Uterus (tissue), 4 donors: Measurements from ENCODE around the gene ACSL3. TPM values are rescaled to one million over a fixed set of nuclear protein-coding genes. Genes with fewer than 3 reads are reported as not detected.

Source experiments
- DNase-seq, 2 donors: peaks; one replicate each; pipeline ENCODE4 v3.0.0-alpha.2; 2019 to 2020
- H3K27ac ChIP-seq, 2 donors: fragments of 200-600 bp; sonication (generic); 1 replicate in 1 of 2; 2 replicates in 1 of 2; pipeline ENCODE4 v1.5.1; 2016 to 2018
- H3K27me3 ChIP-seq, 2 donors: fragments of 200-600 bp; sonication (generic); one replicate each; pipeline ENCODE4 v1.5.1; 2018 to 2019; ENCODE audit warnings: control low read depth in 1 of 2
- H3K36me3 ChIP-seq, 2 donors: fragments of 200-600 bp; sonication (generic); one replicate each; pipeline ENCODE4 v1.5.1; 2019; ENCODE audit warnings: control low read depth in 1 of 2
- H3K4me1 ChIP-seq, 2 donors: fragments of 200-600 bp; sonication (generic); one replicate each; pipeline ENCODE4 v1.5.1; 2018 to 2019; ENCODE audit warnings: control low read depth in 1 of 2
- H3K4me3 ChIP-seq, 2 donors: fragments of 200-600 bp; sonication (generic); 1 replicate in 1 of 2; 2 replicates in 1 of 2; pipeline ENCODE4 v1.5.1; 2018 to 2019; ENCODE audit warnings: mild to moderate bottlenecking in 1 of 2
- H3K9me3 ChIP-seq, 2 donors: fragments of 200-600 bp; sonication (generic); one replicate each; pipeline ENCODE4 v1.5.1; 2019; ENCODE audit warnings: control low read depth in 1 of 2
- POLR2A ChIP-seq, 2 donors: fragments of 450-650 bp; IDR thresholded peaks; one replicate each; pipeline ENCODE4 v1.6.1; 2016; ENCODE audit warnings: antibody characterized with exemption in 2 of 2, mild to moderate bottlenecking in 1 of 2, moderate library complexity in 1 of 2
- intact Hi-C: fragments of 100-400 bp; cut with DNase I; formaldehyde crosslinking; loops from one replicate; pipeline ENCODE4 v1.15.1; 2023; ENCODE audit warnings: low total_unique reads
- total RNA-seq, 4 donors: library from RNA; depleted of rRNA in 3 of 4; stranded (reverse); fragments of >200 nt in 3 of 4; gene quantifications; one replicate each; pipeline versions ENCODE4 v1.1.0 to v1.2.4, GENCODE V29; 2014 to 2023
- TF ChIP-seq, protein P1 (sequence below), 4 experiments: fragments of 200-600 bp in 2 of 4; fragments of 450-650 bp in 2 of 4; sonication (generic) in 2 of 4; IDR thresholded peaks; one replicate each; pipeline ENCODE4 v1.5.1; 2016 to 2019; ENCODE audit warnings: antibody characterized with exemption in 4 of 4, mild to moderate bottlenecking in 2 of 4, moderate library complexity in 1 of 4
- donor health status: DM: yes; HTN: yes; CAD: no.

The ACSL3 gene
- total RNA-seq, 4 donors from 2014 or later = 39.7 to 101 (median 61.2) TPM

DNA sequence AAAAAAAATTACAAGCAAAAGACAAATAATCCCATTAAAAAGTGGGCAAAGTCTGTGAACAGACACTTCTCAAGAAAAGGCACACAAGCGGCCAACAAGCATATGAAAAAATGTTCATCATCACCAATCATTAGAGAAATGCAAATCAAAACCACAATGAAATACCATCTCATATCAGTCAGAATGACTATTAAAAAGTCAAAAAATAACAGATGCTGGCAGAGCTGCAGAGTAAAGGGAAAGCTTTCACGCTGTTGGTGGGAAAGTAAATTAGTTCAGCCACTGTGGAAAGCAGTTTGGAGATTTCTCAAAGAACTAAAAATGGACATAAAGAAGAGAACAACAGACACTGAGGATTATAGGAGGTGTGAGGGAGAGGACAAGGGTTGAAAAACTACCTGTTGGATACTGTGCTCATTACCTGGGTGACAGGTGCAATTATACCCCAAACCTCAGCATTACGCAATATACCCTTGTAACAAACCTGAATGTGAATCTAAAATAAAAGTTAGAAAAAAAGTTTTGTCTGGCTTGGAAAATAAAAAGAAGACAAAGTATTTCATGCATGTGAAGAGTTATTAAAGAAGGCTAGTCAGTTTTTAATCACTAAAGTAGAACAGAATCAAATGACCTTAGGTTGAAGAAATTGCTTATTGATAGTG, 8.7 kb upstream of the ACSL3 start:
- H3K4me1 ChIP-seq = no peaks in the 10 kb centered on the region
- no peak for TF ChIP-seq POLR2A (IDR thresholded peaks at IDR 0.05)
- TF ChIP-seq, protein P1, sequence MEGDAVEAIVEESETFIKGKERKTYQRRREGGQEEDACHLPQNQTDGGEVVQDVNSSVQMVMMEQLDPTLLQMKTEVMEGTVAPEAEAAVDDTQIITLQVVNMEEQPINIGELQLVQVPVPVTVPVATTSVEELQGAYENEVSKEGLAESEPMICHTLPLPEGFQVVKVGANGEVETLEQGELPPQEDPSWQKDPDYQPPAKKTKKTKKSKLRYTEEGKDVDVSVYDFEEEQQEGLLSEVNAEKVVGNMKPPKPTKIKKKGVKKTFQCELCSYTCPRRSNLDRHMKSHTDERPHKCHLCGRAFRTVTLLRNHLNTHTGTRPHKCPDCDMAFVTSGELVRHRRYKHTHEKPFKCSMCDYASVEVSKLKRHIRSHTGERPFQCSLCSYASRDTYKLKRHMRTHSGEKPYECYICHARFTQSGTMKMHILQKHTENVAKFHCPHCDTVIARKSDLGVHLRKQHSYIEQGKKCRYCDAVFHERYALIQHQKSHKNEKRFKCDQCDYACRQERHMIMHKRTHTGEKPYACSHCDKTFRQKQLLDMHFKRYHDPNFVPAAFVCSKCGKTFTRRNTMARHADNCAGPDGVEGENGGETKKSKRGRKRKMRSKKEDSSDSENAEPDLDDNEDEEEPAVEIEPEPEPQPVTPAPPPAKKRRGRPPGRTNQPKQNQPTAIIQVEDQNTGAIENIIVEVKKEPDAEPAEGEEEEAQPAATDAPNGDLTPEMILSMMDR (IDR thresholded peaks at IDR 0.05) = no peak
- DNase-seq = no peak
- H3K9me3 ChIP-seq = no peaks in the 10 kb centered on the region
- no peaks in the 10 kb centered on the region for H3K36me3 ChIP-seq
- no peak overlapping the region for H3K4me3 ChIP-seq
- H3K27me3 ChIP-seq = no peaks in the 10 kb centered on the region
- no peak overlapping the region for H3K27ac ChIP-seq
- intact Hi-C loops = no loop called here

DNA sequence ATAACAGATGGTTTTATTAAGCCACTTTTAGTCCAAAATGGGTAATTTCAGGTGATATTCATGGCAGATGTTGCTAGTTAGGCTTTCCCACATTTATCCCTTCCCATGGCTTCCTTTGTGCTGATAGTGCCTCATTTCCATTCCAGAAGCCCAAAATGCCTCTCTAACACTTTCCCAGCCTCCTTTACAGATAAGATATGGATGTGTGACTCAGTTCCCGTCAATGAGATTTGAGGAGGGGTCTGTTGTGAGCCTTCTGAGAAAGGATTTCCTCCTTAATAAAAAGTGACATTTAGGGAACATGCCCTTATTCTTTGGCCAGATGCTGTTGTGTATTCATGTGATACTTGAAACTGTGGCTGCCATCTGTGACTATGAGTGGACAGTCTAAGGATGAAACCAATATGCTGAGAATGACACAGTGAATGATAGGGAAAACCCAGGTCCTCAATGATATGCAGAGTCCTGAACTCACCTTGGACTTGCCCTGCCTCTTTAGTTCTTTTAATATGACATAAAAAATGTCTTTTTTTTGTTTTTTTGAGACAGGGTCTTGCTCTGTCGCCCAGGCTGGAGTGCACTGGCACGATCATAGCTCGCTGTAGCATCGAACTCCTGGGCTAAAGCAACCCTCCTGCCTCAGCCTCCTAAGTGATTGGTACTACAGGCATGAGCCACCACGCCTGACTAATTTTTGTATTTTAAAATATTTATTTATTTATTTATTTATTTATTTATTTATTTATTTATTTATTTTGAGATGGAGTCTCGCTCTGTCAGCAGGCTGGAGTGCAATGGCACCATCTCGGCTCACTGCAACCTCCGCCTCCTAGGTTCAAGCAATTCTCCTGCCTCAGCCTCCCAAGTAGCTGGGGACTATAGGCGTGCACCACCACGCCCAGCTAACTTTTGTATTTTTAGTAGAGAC, 5.8 kb upstream of the ACSL3 start:
- no peak for TF ChIP-seq POLR2A (IDR thresholded peaks at IDR 0.05)
- Histone ChIP-seq H3K4me3 (no peak overlapping the region), H3K27ac (no peak overlapping the region), H3K36me3 (no peaks in the 10 kb centered on the region), H3K9me3 (no peaks in the 10 kb centered on the region), H3K4me1 (peaks cover 0 to 3% of the 10 kb centered on the region in 2 donors), H3K27me3 (no peaks in the 10 kb centered on the region)
- intact Hi-C loops = no loop called here
- DNase-seq = no peak

GRCh38 chr2:222859786-222860612, 837 bp upstream of the ACSL3 start:
- peak overlapping the region; percentile 75 to 94 for H3K27ac ChIP-seq
- H3K9me3 ChIP-seq = no peaks in the 10 kb centered on the region
- peak overlapping the region; percentile 31 to 91 for H3K4me3 ChIP-seq
- intact Hi-C loops = no loop called here
- peak; percentile 31 to 59 for DNase-seq
- H3K4me1 ChIP-seq = peaks cover 0 to 6% of the 10 kb centered on the region in 2 donors
- TF ChIP-seq POLR2A (IDR thresholded peaks at IDR 0.05) = no peak
- TF ChIP-seq, protein P1 (IDR thresholded peaks at IDR 0.05) = no peak
- H3K36me3 ChIP-seq = no peaks in the 10 kb centered on the region
- H3K27me3 ChIP-seq = no peaks in the 10 kb centered on the region

GRCh38 chr2:222861411-222862105, 722 bp downstream of the ACSL3 start:
- Histone ChIP-seq H3K27me3 (no peaks in the 10 kb centered on the region), H3K4me1 (peaks cover 0 to 6% of the 10 kb centered on the region in 2 donors), H3K4me3 (peak overlapping the region; percentile 49 to 91), H3K36me3 (no peaks in the 10 kb centered on the region), H3K27ac (peak overlapping the region; percentile 75 to 94), H3K9me3 (no peaks in the 10 kb centered on the region)
- peak; percentile 28 to 55 for DNase-seq
- intact Hi-C loops = no loop called here
- TF ChIP-seq, protein P1 (IDR thresholded peaks at IDR 0.05) = no peak
- no peak for TF ChIP-seq POLR2A (IDR thresholded peaks at IDR 0.05)
